PC-9 (cell line): Measurements from ENCODE around the gene DUSP18.

Source experiments
- EZH2 ChIP-seq: fragments of 200-600 bp; sonication (generic); IDR thresholded peaks from 2 replicates; pipeline ENCODE4 v1.8.0; 2017; ENCODE audit warnings: antibody characterized with exemption, low read depth
- TF ChIP-seq, protein P1 (sequence below): fragments of 200-600 bp; sonication (generic); conservative IDR thresholded peaks from 2 replicates; pipeline ENCODE4 v1.6.1; 2017; ENCODE audit warnings: mixed run types, antibody characterized with exemption, mild to moderate bottlenecking, moderate library complexity

DNA sequence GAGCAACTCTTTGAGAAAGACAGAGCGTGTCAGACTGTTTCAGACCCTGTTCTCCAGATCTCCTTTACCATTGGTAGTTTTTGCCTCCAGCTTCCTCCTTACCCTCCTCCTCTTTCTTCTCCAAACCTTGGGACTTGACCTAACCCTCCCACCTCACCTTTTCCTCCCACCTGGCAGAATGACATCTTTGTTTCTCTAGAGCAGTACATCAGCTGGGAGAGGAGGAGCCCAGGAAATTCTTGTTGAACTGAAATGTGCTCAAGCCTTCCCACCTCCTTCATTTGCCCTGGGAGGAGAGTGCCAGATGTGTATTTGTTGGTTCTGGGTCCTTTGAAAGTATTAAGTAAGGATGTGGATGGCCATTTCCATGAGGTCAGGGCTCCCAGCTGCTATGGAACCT lies 44.4 kb upstream of the DUSP18 start:
- TF ChIP-seq, protein P1, sequence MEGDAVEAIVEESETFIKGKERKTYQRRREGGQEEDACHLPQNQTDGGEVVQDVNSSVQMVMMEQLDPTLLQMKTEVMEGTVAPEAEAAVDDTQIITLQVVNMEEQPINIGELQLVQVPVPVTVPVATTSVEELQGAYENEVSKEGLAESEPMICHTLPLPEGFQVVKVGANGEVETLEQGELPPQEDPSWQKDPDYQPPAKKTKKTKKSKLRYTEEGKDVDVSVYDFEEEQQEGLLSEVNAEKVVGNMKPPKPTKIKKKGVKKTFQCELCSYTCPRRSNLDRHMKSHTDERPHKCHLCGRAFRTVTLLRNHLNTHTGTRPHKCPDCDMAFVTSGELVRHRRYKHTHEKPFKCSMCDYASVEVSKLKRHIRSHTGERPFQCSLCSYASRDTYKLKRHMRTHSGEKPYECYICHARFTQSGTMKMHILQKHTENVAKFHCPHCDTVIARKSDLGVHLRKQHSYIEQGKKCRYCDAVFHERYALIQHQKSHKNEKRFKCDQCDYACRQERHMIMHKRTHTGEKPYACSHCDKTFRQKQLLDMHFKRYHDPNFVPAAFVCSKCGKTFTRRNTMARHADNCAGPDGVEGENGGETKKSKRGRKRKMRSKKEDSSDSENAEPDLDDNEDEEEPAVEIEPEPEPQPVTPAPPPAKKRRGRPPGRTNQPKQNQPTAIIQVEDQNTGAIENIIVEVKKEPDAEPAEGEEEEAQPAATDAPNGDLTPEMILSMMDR = no peak
- no peak for TF ChIP-seq EZH2
